Activated CD4-positive, alpha-beta memory T cell treated with anti-CD3 and anti-CD28 coated beads for 36 hours (primary cell): ENCODE data around the gene SLC25A46. TPM values are rescaled to one million over a fixed set of nuclear protein-coding genes. Genes with fewer than 3 reads are reported as not detected.
"Not testable (repeated sequence)": the region's sequence is repeated elsewhere in the genome, so short reads cannot be mapped to it uniquely, and the experiment has no call there.

Source experiments
- CTCF ChIA-PET: fragments of 350-600 bp; sonication (Branson Sonifier 250); formaldehyde crosslinking; loops from one replicate; lab custom pipeline; 2021; ENCODE audit warnings: antibody characterized with exemption, inconsistent platforms; lab: Charles Lee
- POLR2A ChIA-PET: fragments of 350-600 bp; sonication (Branson Sonifier 250); formaldehyde crosslinking; loops from one replicate; lab custom pipeline; 2021; ENCODE audit warnings: antibody characterized with exemption; lab: Charles Lee
- DNase-seq: peaks from one replicate; pipeline ENCODE4 v3.0.0-alpha.2; 2020
- H3K27ac Mint-ChIP-seq: one replicate; pipeline ENCODE4 v1.8.0; 2021; ENCODE audit warnings: mixed read lengths
- H3K27me3 Mint-ChIP-seq: one replicate; pipeline ENCODE4 v1.8.0; 2021; ENCODE audit warnings: mixed read lengths
- H3K36me3 Mint-ChIP-seq: one replicate; pipeline ENCODE4 v1.8.0; 2021; ENCODE audit warnings: mixed read lengths
- H3K4me1 Mint-ChIP-seq: one replicate; pipeline ENCODE4 v1.8.0; 2021; ENCODE audit warnings: low read depth, mixed read lengths
- H3K4me3 Mint-ChIP-seq: one replicate; pipeline ENCODE4 v1.8.0; 2021; ENCODE audit warnings: mild to moderate bottlenecking, mixed read lengths
- H3K9me3 Mint-ChIP-seq: one replicate; pipeline ENCODE4 v1.8.0; 2021; ENCODE audit warnings: mixed read lengths
- intact Hi-C: fragments of 100-400 bp; cut with micrococcal nuclease; formaldehyde crosslinking; loops from one replicate; pipeline ENCODE4 v1.15.1; 2023
- total RNA-seq, 2 experiments: library from RNA; stranded (reverse); gene quantifications; one replicate each; pipeline ENCODE4 v1.2.3, GENCODE V29; 2021

SLC25A46 gene
- total RNA-seq, 2 experiments from 2014 or later, result 35.4 to 37.6 TPM

DNA sequence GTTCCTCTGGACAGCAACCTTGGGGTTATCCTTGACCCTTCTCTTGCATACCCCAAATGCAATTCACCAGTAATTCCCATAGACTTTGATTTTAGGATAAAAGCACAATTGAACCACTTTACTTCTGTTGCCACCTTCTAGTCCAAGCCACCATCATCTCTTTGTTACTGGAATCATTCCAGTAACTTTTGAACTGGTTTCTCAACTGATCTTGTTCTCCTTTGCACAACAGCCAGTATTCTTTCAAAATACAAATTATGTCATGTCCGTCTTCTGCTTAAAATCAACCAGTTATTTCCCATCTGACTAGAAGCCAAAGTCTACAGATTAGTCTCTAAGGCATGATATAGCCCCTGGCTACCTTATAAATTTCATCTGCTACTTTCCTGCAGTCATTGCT, 21.4 kb downstream of the SLC25A46 start:
- ChIA-PET CTCF (no interaction called here), POLR2A (no interaction called here)
- Mint-ChIP-seq H3K4me1 (peaks cover under 1% of the 10 kb centered on the region), H3K27ac (no peak overlapping the region), H3K4me3 (no peak overlapping the region), H3K9me3 (no peaks in the 10 kb centered on the region), H3K36me3 (peaks cover 19% of the 10 kb centered on the region), H3K27me3 (no peaks in the 10 kb centered on the region)
- intact Hi-C loops, result no loop called here
- DNase-seq, result no peak

DNA sequence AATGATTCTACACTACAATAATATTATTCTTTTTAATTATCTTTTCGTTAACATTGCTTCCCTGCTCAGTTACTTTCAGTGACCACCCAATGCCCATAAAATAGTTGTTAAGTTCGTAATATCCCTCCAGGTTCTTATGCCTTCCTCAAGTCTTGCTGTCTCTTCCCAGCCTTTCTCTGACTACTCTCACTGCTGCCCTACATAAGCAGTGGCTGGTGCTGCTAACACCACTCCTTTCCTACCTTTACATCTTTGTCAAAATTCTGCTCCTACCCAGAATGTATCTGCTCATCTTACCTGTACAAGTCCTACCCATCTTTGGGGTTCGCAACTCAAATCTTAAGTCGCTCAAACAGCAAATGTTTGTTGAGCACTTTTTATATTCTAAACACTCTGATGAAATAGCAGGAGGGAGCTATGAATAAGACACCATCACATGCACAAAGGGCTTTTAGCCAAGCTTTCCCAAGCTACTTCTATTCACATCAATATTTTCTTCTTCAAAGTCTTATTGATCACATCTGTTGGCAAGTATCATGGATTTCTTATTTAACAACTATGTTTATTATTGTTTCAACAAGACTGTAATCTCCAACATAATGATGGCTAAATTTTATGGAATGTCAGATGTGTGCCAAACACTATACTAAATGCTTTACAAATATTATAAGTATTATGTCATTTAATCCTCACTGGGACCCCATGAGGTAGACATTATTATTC, 29.5 kb downstream of the SLC25A46 start:
- DNase-seq, result no peak
- ChIA-PET CTCF (no interaction called here), POLR2A (no interaction called here)
- peaks cover 2% of the 10 kb centered on the region for H3K27me3 Mint-ChIP-seq
- no peaks in the 10 kb centered on the region for H3K4me1 Mint-ChIP-seq
- no peak overlapping the region for H3K27ac Mint-ChIP-seq
- intact Hi-C loops, result no loop called here
- no peaks in the 10 kb centered on the region for H3K9me3 Mint-ChIP-seq
- no peak overlapping the region for H3K4me3 Mint-ChIP-seq
- peaks cover 2% of the 10 kb centered on the region for H3K36me3 Mint-ChIP-seq

DNA sequence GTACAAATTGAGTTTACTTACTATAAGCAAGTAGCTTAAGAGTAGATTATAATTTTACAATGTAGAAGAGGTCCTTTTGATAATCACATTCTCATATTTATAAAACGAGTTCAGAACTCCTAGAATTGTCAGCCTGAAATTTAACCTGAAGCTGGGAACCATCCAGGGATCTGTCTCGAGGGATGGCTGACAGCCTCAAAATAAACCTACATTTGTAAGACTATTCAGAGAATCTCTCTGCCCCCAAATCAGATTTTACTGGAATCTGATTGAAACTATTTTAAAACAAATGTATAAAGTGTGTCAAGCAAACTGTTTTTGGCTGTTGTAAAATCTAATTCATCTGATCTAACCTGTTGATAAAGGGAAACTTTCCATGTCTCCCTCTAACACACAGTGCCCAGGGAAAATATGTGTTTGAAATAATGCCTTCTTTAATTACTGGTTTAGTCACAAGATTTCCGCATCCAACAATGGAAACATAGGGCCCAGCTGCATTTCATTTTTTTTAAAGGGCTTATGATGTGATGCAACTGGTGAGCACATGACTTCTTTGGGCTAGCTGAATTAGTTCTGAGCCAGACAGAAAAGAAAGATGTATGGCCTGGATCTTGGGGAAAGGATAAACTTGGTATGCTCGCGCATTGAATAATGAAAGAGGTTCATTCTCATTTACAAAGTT, 30.3 kb downstream of the SLC25A46 start:
- Mint-ChIP-seq H3K27me3 (peaks cover 3% of the 10 kb centered on the region), H3K4me1 (no peaks in the 10 kb centered on the region), H3K36me3 (peaks cover 2% of the 10 kb centered on the region), H3K27ac (no peak overlapping the region), H3K9me3 (peaks cover under 1% of the 10 kb centered on the region), H3K4me3 (no peak overlapping the region)
- intact Hi-C loops, result no loop called here
- ChIA-PET POLR2A (no interaction called here), CTCF (no interaction called here)
- DNase-seq, result no peak

DNA sequence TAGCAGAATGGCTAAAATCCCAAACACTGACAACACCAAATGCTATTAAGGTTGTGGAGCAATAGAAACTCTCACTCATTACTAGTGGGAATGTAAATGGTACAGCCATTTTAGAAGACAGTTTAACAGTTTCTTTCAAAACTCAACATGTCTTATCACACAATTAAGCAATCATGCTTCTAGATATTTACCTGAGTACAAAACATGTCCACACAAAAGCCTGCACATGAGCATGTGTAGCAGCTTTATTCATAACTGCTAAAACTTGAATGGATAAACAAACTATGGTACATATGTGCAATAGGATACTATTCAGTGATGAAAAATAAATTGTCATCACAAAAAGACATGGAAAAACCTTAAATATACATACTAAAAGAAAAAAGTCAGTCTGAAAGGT, 31.5 kb downstream of the SLC25A46 start:
- H3K4me1 Mint-ChIP-seq, result no peaks in the 10 kb centered on the region
- ChIA-PET CTCF (no interaction called here), POLR2A (no interaction called here)
- DNase-seq, result no peak
- H3K4me3 Mint-ChIP-seq, result no peak overlapping the region
- intact Hi-C loops, result no loop called here
- no peak overlapping the region for H3K27ac Mint-ChIP-seq
- H3K27me3 Mint-ChIP-seq, result peaks cover 6% of the 10 kb centered on the region
- H3K36me3 Mint-ChIP-seq, result no peaks in the 10 kb centered on the region
- peaks cover 4% of the 10 kb centered on the region for H3K9me3 Mint-ChIP-seq

DNA sequence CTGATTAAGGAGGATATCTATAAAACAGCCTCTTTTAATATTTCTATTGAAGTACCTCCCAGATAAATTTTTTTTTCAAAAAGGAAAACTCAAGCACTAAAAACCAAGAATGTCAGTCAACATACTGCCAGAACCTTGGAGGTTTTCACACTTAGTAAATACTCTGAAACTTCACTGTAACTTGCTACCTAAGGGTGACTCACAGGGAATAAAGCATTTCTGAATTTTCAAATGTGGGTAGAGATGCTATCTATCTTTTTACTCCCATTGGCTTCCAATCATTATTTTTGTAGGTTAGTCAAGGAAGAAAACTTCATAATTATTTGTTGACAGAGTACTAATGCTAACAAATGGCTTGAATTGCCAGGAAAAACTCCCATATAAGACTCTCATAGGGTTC, 46.1 kb downstream of the SLC25A46 start:
- Mint-ChIP-seq H3K27me3 (peaks cover 1% of the 10 kb centered on the region), H3K27ac (no peak overlapping the region), H3K9me3 (peaks cover 6% of the 10 kb centered on the region), H3K4me1 (no peaks in the 10 kb centered on the region), H3K4me3 (no peak overlapping the region), H3K36me3 (no peaks in the 10 kb centered on the region)
- CTCF ChIA-PET, result no interaction called here
- intact Hi-C loops, result no loop called here
- no peak for DNase-seq
- POLR2A ChIA-PET, result no interaction called here

DNA sequence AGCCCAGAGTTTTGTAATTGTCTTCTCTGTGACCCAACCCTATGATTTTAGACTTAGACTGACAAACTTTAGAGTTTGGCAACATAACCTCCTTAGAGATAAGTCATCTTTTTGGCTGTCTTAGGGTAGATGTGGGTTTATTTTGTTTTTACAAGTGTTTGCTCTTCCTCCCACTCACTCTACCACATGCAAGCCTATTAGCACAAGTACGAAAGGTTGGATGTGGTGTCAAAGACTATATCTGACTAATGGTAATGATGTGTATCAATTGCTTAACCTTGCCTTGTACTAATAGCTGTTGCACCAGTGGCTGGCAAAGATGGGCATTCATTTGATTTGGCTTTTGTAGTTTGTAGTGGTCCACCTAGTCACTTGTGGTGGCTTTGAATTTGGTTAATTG, 46.5 kb downstream of the SLC25A46 start:
- no peak for DNase-seq
- Mint-ChIP-seq H3K27me3 (peaks cover 1% of the 10 kb centered on the region), H3K9me3 (peaks cover 6% of the 10 kb centered on the region), H3K36me3 (no peaks in the 10 kb centered on the region), H3K4me1 (no peaks in the 10 kb centered on the region), H3K4me3 (no peak overlapping the region), H3K27ac (no peak overlapping the region)
- ChIA-PET POLR2A (no interaction called here), CTCF (no interaction called here)
- intact Hi-C loops, result no loop called here

DNA sequence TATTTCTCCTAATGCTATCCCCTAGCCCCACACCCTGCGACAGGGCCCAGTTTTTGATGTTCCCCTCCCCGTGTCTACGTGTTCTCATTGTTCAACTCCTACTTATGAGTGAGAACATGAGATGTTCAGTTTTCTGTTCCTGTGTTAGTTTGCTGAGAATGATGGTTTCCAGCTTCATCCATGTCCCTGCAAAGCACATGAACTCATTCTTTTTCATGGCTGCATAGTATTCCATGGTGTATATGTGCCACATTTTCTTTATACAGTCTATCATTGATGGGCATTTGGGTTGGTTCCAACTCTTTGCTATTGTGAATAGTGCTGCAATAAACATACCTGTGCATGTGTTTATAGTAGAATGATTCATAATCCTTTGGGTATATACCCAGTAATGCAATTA, 49.2 kb downstream of the SLC25A46 start:
- H3K4me3 Mint-ChIP-seq, H3K27me3 Mint-ChIP-seq, H3K4me1 Mint-ChIP-seq, DNase-seq, CTCF ChIA-PET, H3K9me3 Mint-ChIP-seq, intact Hi-C loops, H3K27ac Mint-ChIP-seq, POLR2A ChIA-PET, H3K36me3 Mint-ChIP-seq: not testable (repeated sequence)

DNA sequence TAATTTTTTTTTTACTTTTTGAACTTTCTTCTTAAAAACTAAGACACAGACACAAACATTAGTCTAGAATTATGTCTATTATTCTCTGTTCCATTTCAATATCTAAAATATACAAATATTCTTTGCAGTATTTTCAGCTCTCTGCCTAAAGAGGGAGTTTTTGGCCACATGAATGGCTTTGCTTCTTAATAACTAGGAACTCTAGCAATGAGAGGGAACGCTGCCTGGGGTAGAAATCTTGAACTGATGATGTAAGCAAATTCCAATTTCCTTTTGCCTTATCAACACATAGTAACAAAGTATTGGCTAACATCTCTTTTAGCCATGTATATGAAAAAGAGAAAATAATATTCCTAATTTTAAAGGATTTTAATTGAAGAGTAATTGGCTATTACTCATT, 51.9 kb downstream of the SLC25A46 start:
- intact Hi-C loops, result no loop called here
- CTCF ChIA-PET, result no interaction called here
- no peak overlapping the region for H3K27ac Mint-ChIP-seq
- no peaks in the 10 kb centered on the region for H3K4me1 Mint-ChIP-seq
- H3K36me3 Mint-ChIP-seq, result no peaks in the 10 kb centered on the region
- no peaks in the 10 kb centered on the region for H3K27me3 Mint-ChIP-seq
- no peak overlapping the region for H3K4me3 Mint-ChIP-seq
- peaks cover 6% of the 10 kb centered on the region for H3K9me3 Mint-ChIP-seq
- POLR2A ChIA-PET, result no interaction called here
- DNase-seq, result no peak

DNA sequence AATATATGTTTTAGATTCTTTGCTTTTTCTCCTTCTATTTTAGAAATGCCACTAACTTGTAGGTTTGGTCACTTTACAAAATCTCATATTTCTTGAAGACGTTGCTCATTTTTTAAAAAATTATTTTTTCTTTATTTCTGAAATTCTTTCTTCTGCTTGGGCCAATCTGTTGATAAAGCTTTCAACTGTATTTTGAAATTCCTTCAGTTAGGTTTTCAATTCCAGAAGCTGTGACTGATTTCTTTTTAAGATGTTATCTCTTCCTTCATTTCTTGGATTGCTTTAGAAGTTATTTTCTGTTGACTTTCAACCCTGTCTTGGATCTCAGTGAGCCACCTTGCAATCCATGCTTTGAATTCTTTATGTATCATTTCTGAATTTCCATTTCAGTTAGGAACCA, 64.2 kb downstream of the SLC25A46 start:
- Mint-ChIP-seq H3K27ac (no peak overlapping the region), H3K9me3 (peaks cover 18% of the 10 kb centered on the region), H3K27me3 (peaks cover 7% of the 10 kb centered on the region), H3K4me3 (no peak overlapping the region), H3K4me1 (no peaks in the 10 kb centered on the region), H3K36me3 (peaks cover 3% of the 10 kb centered on the region)
- no peak for DNase-seq
- intact Hi-C loops, result no loop called here
- ChIA-PET POLR2A (no interaction called here), CTCF (no interaction called here)

DNA sequence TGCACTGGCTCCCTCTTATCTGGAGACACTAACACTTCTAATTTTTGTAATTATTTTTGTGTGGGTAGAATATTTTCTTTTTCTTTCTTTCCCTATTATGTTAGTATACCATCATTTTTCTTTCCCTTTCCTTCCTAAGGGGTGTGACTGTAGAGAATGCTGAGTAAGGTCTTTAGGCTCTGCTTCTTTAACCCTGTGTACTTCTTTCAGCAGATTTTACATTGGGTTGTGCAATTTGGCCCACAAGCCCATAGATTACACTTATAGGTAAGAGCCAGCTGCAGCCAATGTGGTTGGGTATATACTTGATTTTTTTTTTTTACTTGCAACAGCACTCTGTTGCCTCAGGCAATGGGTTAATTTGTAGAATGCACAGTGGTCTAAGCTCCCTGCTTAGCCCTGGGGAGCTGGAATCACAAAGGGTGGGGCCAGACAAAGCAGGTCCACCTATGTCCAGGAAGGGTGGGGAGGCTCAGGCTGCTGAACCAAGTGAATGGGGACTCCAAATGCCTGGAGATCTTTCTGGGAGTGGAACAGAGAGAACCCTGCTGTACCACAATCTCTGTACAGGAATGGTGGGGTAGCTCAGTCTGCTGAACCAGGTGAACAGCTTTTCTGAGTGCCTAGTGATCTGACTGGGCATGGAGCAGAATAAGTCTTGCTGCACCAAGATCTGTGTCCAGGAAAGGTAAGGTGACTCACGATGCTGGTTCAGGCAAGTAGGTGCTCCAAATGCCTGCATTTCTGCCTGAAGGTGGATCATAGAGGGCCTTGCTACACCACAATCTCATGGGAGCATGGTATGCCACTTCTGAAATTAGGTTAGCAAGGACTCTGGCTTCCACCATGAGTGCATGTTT, 64.9 kb downstream of the SLC25A46 start:
- intact Hi-C loops, result no loop called here
- Mint-ChIP-seq H3K36me3 (peaks cover 3% of the 10 kb centered on the region), H3K4me1 (no peaks in the 10 kb centered on the region), H3K9me3 (peaks cover 18% of the 10 kb centered on the region), H3K27ac (no peak overlapping the region), H3K4me3 (no peak overlapping the region), H3K27me3 (peaks cover 7% of the 10 kb centered on the region)
- POLR2A ChIA-PET, result no interaction called here
- CTCF ChIA-PET, result no interaction called here
- no peak for DNase-seq

DNA sequence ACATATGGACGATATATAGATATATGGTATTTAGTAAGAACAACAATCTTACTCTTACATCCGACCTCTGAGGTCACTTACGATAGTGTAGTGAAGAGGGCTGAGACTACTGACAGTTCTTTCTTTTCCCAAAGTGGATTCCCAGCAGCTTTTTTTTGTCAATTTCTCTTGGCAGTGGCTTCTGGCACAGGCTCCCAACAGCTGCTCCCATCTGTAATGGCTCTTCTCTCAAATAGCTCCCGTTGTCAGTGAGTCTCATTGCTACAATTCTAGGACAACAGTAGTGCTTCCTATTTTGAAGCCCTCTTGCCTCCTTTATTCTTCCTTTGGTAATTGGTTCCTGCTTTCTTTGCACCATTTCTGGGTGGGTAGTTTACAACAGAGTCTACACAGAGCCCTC, 68.4 kb downstream of the SLC25A46 start:
- DNase-seq, result no peak
- Mint-ChIP-seq H3K4me3 (no peak overlapping the region), H3K27me3 (peaks cover 1% of the 10 kb centered on the region), H3K9me3 (peaks cover 18% of the 10 kb centered on the region), H3K4me1 (no peaks in the 10 kb centered on the region), H3K27ac (no peak overlapping the region), H3K36me3 (peaks cover 3% of the 10 kb centered on the region)
- ChIA-PET CTCF (interaction anchor here (0.5 kb wide), 1 partner anchor 156 kb away, joined by 3 read pairs; no protein-coding TSS in a partner anchor), POLR2A (no interaction called here)
- intact Hi-C loops, result no loop called here

DNA sequence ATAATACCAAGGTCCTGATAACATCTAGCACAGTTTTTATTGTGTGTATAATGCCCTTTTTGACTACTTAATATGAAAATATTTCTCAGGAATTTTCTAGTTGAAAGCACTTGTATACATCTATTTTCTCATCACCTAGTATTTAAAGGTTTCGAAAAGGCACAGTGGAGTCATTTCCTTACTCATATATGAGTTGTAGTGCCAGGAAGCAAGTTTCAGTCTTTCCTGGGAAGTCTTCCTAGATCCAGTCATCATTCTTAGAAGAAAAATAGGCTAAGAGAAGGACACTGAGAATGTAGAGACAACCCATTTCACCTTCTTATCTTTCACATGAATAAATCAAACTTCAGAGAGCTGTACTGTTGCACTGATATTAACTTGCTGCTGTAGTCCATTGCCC, 70.2 kb downstream of the SLC25A46 start:
- Mint-ChIP-seq H3K27me3 (peaks cover 1% of the 10 kb centered on the region), H3K27ac (no peak overlapping the region), H3K36me3 (peaks cover 3% of the 10 kb centered on the region), H3K4me1 (no peaks in the 10 kb centered on the region), H3K9me3 (peaks cover 6% of the 10 kb centered on the region), H3K4me3 (no peak overlapping the region)
- intact Hi-C loops, result no loop called here
- ChIA-PET POLR2A (no interaction called here), CTCF (no interaction called here)
- DNase-seq, result no peak
